Measurements from ENCODE around the gene JPH4. TPM values are rescaled to one million over a fixed set of nuclear protein-coding genes. Genes with fewer than 3 reads are reported as not detected.

JPH4 gene
- total RNA-seq, 2 donors from 2014 or later = 0.52 to 0.99 TPM

DNA sequence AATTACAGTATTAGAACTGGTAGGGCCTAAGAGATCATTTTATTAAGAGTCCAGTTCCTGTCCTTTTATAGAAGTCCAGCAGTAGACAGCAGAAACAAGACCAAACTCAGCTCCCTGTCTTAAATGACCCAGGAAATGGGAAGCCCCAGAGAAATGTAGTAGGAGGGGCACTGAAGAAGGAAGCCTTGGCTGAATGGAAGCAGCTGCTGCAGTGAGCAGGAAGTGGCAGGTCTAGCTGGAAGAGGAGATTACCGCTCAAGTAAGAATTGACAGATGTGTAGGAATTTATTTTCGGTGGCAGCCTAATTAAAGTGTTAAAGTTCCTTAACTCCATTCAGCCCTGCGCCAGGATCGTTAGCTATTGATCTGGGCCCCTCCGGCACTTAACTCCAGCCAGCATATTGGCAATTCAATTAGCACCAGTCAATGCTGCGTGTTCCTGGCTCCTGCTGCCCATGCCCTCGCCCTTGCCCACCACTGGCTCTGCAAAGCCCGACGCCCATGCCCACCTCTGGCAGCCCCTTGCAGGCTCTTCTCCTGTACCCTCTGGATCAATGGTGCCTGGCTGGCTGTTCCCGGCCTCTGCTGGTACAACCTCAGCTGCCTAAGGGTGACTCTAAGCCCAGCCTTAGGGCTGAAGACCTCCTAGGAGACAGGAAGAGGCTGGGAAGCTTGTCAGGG lies 48.1 kb downstream of the JPH4 start:
- no peak for DNase-seq
- no peak for ATAC-seq
- intact Hi-C loops (cut with DNase I) = no loop called here
- H3K27me3 ChIP-seq = no peaks in the 10 kb centered on the region
- no peak overlapping the region for H3K4me3 ChIP-seq
- H3K9me3 ChIP-seq = no peaks in the 10 kb centered on the region
- WGBS, 2 donors = 68 to 71% methylated on average over 10 of the region's 10 CpGs
- H3K27ac ChIP-seq = no peak overlapping the region
- no peaks in the 10 kb centered on the region for H3K4me1 ChIP-seq
- TF ChIP-seq, protein P1, sequence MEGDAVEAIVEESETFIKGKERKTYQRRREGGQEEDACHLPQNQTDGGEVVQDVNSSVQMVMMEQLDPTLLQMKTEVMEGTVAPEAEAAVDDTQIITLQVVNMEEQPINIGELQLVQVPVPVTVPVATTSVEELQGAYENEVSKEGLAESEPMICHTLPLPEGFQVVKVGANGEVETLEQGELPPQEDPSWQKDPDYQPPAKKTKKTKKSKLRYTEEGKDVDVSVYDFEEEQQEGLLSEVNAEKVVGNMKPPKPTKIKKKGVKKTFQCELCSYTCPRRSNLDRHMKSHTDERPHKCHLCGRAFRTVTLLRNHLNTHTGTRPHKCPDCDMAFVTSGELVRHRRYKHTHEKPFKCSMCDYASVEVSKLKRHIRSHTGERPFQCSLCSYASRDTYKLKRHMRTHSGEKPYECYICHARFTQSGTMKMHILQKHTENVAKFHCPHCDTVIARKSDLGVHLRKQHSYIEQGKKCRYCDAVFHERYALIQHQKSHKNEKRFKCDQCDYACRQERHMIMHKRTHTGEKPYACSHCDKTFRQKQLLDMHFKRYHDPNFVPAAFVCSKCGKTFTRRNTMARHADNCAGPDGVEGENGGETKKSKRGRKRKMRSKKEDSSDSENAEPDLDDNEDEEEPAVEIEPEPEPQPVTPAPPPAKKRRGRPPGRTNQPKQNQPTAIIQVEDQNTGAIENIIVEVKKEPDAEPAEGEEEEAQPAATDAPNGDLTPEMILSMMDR (IDR thresholded peaks at IDR 0.05) = no peak
- TF ChIP-seq POLR2A (IDR thresholded peaks at IDR 0.05) = no peak
- H3K36me3 ChIP-seq (replicated peaks in 1 of 2; ENCODE audit: insufficient read depth in 1 of 2, low read depth in 2 of 2) = no peaks in the 10 kb centered on the region

DNA sequence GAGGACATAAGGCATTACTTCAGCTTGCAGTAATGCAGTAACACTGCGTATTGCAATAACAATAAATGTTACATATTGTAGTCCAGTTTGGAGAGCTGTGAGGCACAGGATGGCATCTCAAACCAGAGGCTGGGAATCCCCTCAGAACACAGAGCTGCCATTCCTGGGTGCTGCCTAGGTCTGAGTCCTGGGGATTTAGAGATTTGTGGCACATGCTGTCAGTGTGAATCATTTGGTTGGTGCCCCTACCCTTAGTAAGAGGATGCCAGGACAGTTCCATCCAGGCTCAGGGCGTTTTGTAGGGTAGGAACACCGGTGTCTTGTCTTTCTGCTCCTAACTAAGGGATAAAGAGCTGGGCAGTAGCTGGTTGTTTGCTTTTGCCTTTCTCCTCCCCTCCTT lies 49.6 kb downstream of the JPH4 start:
- Histone ChIP-seq H3K4me3 (no peak overlapping the region), H3K36me3 (replicated peaks in 1 of 2; ENCODE audit: insufficient read depth in 1 of 2, low read depth in 2 of 2) (no peaks in the 10 kb centered on the region), H3K9me3 (no peaks in the 10 kb centered on the region), H3K27me3 (no peaks in the 10 kb centered on the region), H3K4me1 (no peaks in the 10 kb centered on the region), H3K27ac (no peak overlapping the region)
- ATAC-seq = no peak
- DNase-seq = no peak
- 66 to 87% methylated on average over 3 of the region's 3 CpGs for WGBS, 2 donors
- TF ChIP-seq, protein P1 (IDR thresholded peaks at IDR 0.05) = no peak
- no peak for TF ChIP-seq POLR2A (IDR thresholded peaks at IDR 0.05)
- intact Hi-C loops (cut with DNase I) = no loop called here

GRCh38 chr14:23528555-23528954 lies 50.0 kb downstream of the JPH4 start:
- TF ChIP-seq, protein P1 (IDR thresholded peaks at IDR 0.05) = no peak
- TF ChIP-seq POLR2A (IDR thresholded peaks at IDR 0.05) = no peak
- no peaks in the 10 kb centered on the region for H3K9me3 ChIP-seq
- DNase-seq (no peak), ATAC-seq (no peak)
- 80 to 94% methylated on average over 1 of the region's 1 CpG for WGBS, 2 donors
- intact Hi-C loops (cut with DNase I) = no loop called here
- no peak overlapping the region for H3K27ac ChIP-seq
- H3K27me3 ChIP-seq = no peaks in the 10 kb centered on the region
- no peak overlapping the region for H3K4me3 ChIP-seq
- no peaks in the 10 kb centered on the region for H3K36me3 ChIP-seq (replicated peaks in 1 of 2; ENCODE audit: insufficient read depth in 1 of 2, low read depth in 2 of 2)
- H3K4me1 ChIP-seq = no peaks in the 10 kb centered on the region

DNA sequence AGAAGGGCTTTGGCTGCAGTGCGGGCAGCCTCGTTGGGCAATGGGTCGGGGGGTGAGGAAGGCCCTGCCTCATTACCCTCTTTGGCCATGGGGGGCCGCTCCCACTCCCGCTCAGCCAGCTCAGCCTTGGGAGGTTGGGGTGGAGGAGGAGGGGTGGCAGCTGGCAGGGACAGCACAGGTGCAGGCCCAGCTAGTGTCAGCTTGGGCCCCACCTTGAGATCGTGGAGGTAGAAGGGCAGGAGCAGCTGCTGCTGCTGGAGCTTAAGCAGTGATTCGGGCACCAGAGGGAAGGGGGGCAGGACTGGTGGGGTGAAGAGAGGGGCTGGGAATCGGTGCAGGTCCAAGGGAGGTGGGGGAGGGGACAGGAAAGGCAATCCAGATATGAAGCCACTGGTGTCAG lies 53.0 kb downstream of the JPH4 start:
- ATAC-seq = no peak
- intact Hi-C loops (cut with DNase I) = no loop called here
- Histone ChIP-seq H3K4me1 (no peaks in the 10 kb centered on the region), H3K36me3 (replicated peaks in 1 of 2; ENCODE audit: insufficient read depth in 1 of 2, low read depth in 2 of 2) (no peaks in the 10 kb centered on the region), H3K9me3 (no peaks in the 10 kb centered on the region), H3K4me3 (no peak overlapping the region), H3K27me3 (no peaks in the 10 kb centered on the region), H3K27ac (no peak overlapping the region)
- WGBS, 2 donors = 68 to 83% methylated on average over 5 to 8 of the region's 8 CpGs
- TF ChIP-seq, protein P1 (IDR thresholded peaks at IDR 0.05) = no peak
- no peak for TF ChIP-seq POLR2A (IDR thresholded peaks at IDR 0.05)
- no peak for DNase-seq

GRCh38 chr14:23524954-23525353 lies 53.6 kb downstream of the JPH4 start:
- WGBS, 2 donors = 88 to 92% methylated on average over 12 to 14 of the region's 14 CpGs
- H3K36me3 ChIP-seq (replicated peaks in 1 of 2; ENCODE audit: insufficient read depth in 1 of 2, low read depth in 2 of 2) = no peaks in the 10 kb centered on the region
- intact Hi-C loops (cut with DNase I) = no loop called here
- TF ChIP-seq, protein P1 (IDR thresholded peaks at IDR 0.05) = no peak
- no peak for TF ChIP-seq POLR2A (IDR thresholded peaks at IDR 0.05)
- H3K9me3 ChIP-seq = no peaks in the 10 kb centered on the region
- no peak overlapping the region for H3K4me3 ChIP-seq
- DNase-seq = no peak
- no peak for ATAC-seq
- no peaks in the 10 kb centered on the region for H3K4me1 ChIP-seq
- no peak overlapping the region for H3K27ac ChIP-seq
- no peaks in the 10 kb centered on the region for H3K27me3 ChIP-seq

Measured in body of pancreas (tissue), 4 donors.